Thyroid gland (tissue), 4 donors: ENCODE data around the gene ZDHHC17.

ENCODE experiments used
- POLR2A ChIP-seq, 2 donors: fragments of 450-650 bp; IDR thresholded peaks; one replicate each; pipeline ENCODE4 v1.6.1; 2017; ENCODE audit warnings: antibody characterized with exemption in 2 of 2, mild to moderate bottlenecking in 2 of 2, moderate library complexity in 1 of 2
- TF ChIP-seq, protein P1 (sequence below), 6 experiments: fragments of 200-600 bp in 3 of 6; fragments of 450-650 bp in 3 of 6; sonication (generic) in 3 of 6; IDR thresholded peaks; one replicate each; pipeline ENCODE4 v1.5.1; 2016 to 2019; ENCODE audit warnings: antibody characterized with exemption in 6 of 6, mild to moderate bottlenecking in 2 of 6, inconsistent platforms in 1 of 6, moderate library complexity in 1 of 6

DNA sequence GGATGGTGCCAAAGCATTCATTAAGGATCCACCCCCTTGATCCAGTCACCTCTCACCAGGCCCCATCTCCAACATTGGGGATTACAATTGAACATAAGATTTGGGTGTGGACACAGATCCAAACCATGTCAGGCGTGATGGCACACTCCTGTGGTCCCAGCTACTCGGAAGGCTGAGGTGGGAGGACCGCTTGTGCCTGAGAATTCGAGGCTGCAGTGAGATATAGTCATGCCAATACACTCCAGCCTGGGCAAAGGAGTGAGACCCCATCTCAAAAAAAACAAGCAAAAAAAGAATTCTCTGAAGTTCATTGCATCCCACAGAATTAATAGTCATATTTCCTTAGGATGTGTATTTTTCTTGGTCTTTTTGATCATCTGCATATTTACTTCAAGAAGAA is 34.9 kb downstream of the ZDHHC17 start:
- TF ChIP-seq, protein P1, sequence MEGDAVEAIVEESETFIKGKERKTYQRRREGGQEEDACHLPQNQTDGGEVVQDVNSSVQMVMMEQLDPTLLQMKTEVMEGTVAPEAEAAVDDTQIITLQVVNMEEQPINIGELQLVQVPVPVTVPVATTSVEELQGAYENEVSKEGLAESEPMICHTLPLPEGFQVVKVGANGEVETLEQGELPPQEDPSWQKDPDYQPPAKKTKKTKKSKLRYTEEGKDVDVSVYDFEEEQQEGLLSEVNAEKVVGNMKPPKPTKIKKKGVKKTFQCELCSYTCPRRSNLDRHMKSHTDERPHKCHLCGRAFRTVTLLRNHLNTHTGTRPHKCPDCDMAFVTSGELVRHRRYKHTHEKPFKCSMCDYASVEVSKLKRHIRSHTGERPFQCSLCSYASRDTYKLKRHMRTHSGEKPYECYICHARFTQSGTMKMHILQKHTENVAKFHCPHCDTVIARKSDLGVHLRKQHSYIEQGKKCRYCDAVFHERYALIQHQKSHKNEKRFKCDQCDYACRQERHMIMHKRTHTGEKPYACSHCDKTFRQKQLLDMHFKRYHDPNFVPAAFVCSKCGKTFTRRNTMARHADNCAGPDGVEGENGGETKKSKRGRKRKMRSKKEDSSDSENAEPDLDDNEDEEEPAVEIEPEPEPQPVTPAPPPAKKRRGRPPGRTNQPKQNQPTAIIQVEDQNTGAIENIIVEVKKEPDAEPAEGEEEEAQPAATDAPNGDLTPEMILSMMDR (IDR thresholded peaks at IDR 0.05), result no peak
- no peak for TF ChIP-seq POLR2A (IDR thresholded peaks at IDR 0.05)
